Uterus (tissue), 2 donors: ENCODE results near the gene CENPQ.

Experiments
- POLR2A ChIP-seq, 2 donors: fragments of 450-650 bp; IDR thresholded peaks; one replicate each; pipeline ENCODE4 v1.6.1; 2016; ENCODE audit warnings: antibody characterized with exemption in 2 of 2, mild to moderate bottlenecking in 1 of 2, moderate library complexity in 1 of 2
- TF ChIP-seq, protein P1 (sequence below), 4 experiments: fragments of 200-600 bp in 2 of 4; fragments of 450-650 bp in 2 of 4; sonication (generic) in 2 of 4; IDR thresholded peaks; one replicate each; pipeline ENCODE4 v1.5.1; 2016 to 2019; ENCODE audit warnings: antibody characterized with exemption in 4 of 4, mild to moderate bottlenecking in 2 of 4, moderate library complexity in 1 of 4

DNA sequence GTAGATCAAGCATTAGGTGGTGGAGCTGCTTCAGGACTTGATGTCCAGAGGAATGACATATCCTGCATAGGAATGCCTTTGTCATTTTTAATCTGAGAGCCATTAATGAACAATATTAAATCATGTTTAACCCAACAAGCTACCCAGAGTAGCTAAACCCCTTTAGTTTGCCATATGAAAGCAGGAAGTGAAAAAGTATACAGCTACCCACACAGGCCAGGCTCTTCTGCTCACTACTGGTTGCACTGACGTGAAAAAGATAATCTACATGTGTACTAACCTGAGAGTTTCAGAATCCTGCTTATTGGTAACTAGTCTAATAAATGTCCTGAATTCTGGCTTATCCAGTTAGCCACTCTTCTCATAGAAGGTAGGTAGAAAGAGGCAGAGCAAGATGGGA lies 56.5 kb downstream of the CENPQ start:
- TF ChIP-seq, protein P1, sequence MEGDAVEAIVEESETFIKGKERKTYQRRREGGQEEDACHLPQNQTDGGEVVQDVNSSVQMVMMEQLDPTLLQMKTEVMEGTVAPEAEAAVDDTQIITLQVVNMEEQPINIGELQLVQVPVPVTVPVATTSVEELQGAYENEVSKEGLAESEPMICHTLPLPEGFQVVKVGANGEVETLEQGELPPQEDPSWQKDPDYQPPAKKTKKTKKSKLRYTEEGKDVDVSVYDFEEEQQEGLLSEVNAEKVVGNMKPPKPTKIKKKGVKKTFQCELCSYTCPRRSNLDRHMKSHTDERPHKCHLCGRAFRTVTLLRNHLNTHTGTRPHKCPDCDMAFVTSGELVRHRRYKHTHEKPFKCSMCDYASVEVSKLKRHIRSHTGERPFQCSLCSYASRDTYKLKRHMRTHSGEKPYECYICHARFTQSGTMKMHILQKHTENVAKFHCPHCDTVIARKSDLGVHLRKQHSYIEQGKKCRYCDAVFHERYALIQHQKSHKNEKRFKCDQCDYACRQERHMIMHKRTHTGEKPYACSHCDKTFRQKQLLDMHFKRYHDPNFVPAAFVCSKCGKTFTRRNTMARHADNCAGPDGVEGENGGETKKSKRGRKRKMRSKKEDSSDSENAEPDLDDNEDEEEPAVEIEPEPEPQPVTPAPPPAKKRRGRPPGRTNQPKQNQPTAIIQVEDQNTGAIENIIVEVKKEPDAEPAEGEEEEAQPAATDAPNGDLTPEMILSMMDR (IDR thresholded peaks at IDR 0.05), result no peak
- TF ChIP-seq POLR2A (IDR thresholded peaks at IDR 0.05), result no peak
